ENCODE measurements around the gene NEURL1B. TPM values are rescaled to one million over a fixed set of nuclear protein-coding genes. Genes with fewer than 3 reads are reported as not detected.

The NEURL1B gene
- total RNA-seq, 1 experiment from 2014 or later = not detected

Small RNA genes lying within 50 kb of the gene (small RNA-seq; reads per million reads assigned to genes)
- gene AC027309.2 (not detected), gene MIR5003 (not detected)

Other genes starting within 250 kb of the NEURL1B start
- 0.15 TPM in 1 of 2 replicates, not detected in the other for gene SH3PXD2B, start 186.7 kb upstream of the NEURL1B start, total RNA-seq (2014; rRNA removed; shearing (Covaris generic); ENCODE audit: low replicate concordance)
- gene DUSP1, start 129.9 kb downstream of the NEURL1B start, total RNA-seq (2014; rRNA removed; shearing (Covaris generic); ENCODE audit: low replicate concordance) = 9.0 and 10.5 TPM in 2 replicates
- 54.4 and 67.2 TPM in 2 replicates for gene ERGIC1, start 193.0 kb downstream of the NEURL1B start, total RNA-seq (2014; rRNA removed; shearing (Covaris generic); ENCODE audit: low replicate concordance)